GM12878 (cell line): ENCODE measurements around the gene TRIM71. TPM values are rescaled to one million over a fixed set of nuclear protein-coding genes. Genes with fewer than 3 reads are reported as not detected.

Experiments
- ATAC-seq: fragments of 200-7000 bp; cut with Tn5 transposase; 3 replicates; pipeline ENCODE4 v1.9.1; 2020; ENCODE audit warnings: mild to moderate bottlenecking, moderate library complexity
- BruUV-seq: library from RNA; stranded (reverse); fragments of 400-500 nt; replicated peaks from 2 replicates; lab custom pipeline; 2021; lab: Mats Ljungman, UMichigan
- CTCF ChIA-PET: fragments of 300-600 bp; sonication (Branson Sonifier 250); formaldehyde crosslinking; extraction: SDS; loops from one replicate; lab custom pipeline; 2021; ENCODE audit warnings: inconsistent platforms; lab: Yijun Ruan, JAX
- POLR2A ChIA-PET: fragments of 350-600 bp; formaldehyde crosslinking; extraction: SDS; loops from one replicate; lab custom pipeline; 2021; ENCODE audit warnings: inconsistent platforms; lab: Charles Lee
- RAD21 ChIA-PET: fragments of 300-600 bp; sonication (Branson Sonifier 250); formaldehyde crosslinking; loops from one replicate; lab custom pipeline; 2023; ENCODE audit warnings: antibody characterized with exemption; ENCODE audit not compliant: unreplicated experiment; lab: Charles Lee
- SMC1A ChIA-PET: fragments of 300-600 bp; sonication (Branson Sonifier 250); formaldehyde crosslinking; loops from one replicate; lab custom pipeline; 2023; ENCODE audit not compliant: unreplicated experiment, uncharacterized antibody; lab: Charles Lee
- DNase-seq: peaks from one replicate; pipeline ENCODE4 v3.0.0-alpha.2; 2011; ENCODE audit warnings: low read depth, low spot score
- FAIRE-seq: peaks from 3 replicates; lab custom pipeline; 2011; peaks lifted over from hg19 to GRCh38; lab: Jason Lieb, UNC
- H2AFZ ChIP-seq: 2 replicates; pipeline ENCODE4 v1.6.0; 2011; ENCODE audit warnings: low read depth, low read length, control low read depth; ENCODE audit not compliant: control insufficient read depth
- H3K27ac ChIP-seq: 2 replicates; pipeline ENCODE4 v1.5.1; 2011; ENCODE audit warnings: control low read depth; ENCODE audit not compliant: control insufficient read depth, insufficient read depth
- H3K27me3 ChIP-seq, 2 experiments: replicated peaks in 1 of 2; 2 replicates each; pipeline versions ENCODE4 v1.6.0 to v1.6.1; 2011; ENCODE audit warnings: low read length in 1 of 2; ENCODE audit not compliant: control insufficient read depth in 2 of 2, insufficient read depth in 2 of 2
- H3K36me3 ChIP-seq, 2 experiments: 2 replicates each; pipeline ENCODE4 v1.5.1; 2011; ENCODE audit warnings: low read length in 1 of 2; ENCODE audit not compliant: control insufficient read depth in 2 of 2, insufficient read depth in 2 of 2
- H3K4me1 ChIP-seq: 2 replicates; pipeline ENCODE4 v1.6.1; 2011; ENCODE audit warnings: mild to moderate bottlenecking, low read length, moderate library complexity, mixed read lengths; ENCODE audit not compliant: control insufficient read depth, insufficient read depth
- H3K4me2 ChIP-seq: 2 replicates; pipeline ENCODE4 v1.6.0; 2011; ENCODE audit warnings: control low read depth; ENCODE audit not compliant: control insufficient read depth, insufficient read depth
- H3K4me3 ChIP-seq: fragments of 200-600 bp; sonication (generic); 2 replicates; pipeline ENCODE4 v1.5.1; 2016
- H3K79me2 ChIP-seq: 2 replicates; pipeline ENCODE4 v1.6.0; 2011; ENCODE audit warnings: low read length; ENCODE audit not compliant: control insufficient read depth, insufficient read depth
- H3K9ac ChIP-seq: 2 replicates; pipeline ENCODE4 v1.8.0; 2011; ENCODE audit warnings: low read length, control low read depth, mixed read lengths; ENCODE audit not compliant: control insufficient read depth, insufficient read depth
- H3K9me3 ChIP-seq: replicated peaks from 3 replicates; pipeline ENCODE4 v1.5.1; 2011; ENCODE audit warnings: mild to moderate bottlenecking, low read length; ENCODE audit not compliant: control insufficient read depth, insufficient read depth
- H4K20me1 ChIP-seq: 2 replicates; pipeline ENCODE4 v1.6.0; 2011; ENCODE audit not compliant: control insufficient read depth, insufficient read depth
- ATF7 ChIP-seq: fragments of 450-650 bp; IDR thresholded peaks from 2 replicates; pipeline ENCODE4 v1.6.1; 2016; ENCODE audit warnings: low read depth, mild to moderate bottlenecking
- IKZF2 ChIP-seq, 2 experiments: fragments of 450-650 bp; IDR thresholded peaks; 2 replicates each; pipeline ENCODE4 v1.6.1; 2017; ENCODE audit warnings: mild to moderate bottlenecking in 2 of 2, moderate library complexity in 2 of 2
- PAX5 ChIP-seq: IDR thresholded peaks from 2 replicates; pipeline ENCODE4 v1.6.1; 2011; ENCODE audit warnings: low read depth, low read length, borderline replicate concordance
- POLR2A ChIP-seq: IDR thresholded peaks from 2 replicates; pipeline ENCODE4 v1.6.1; 2011; ENCODE audit warnings: low read depth, mild to moderate bottlenecking, low read length
- WGBS: methylation state at CpG from one replicate; pipeline ENCODE4 v1.1.6; 2016; ENCODE audit warnings: low lambda C conversion rate; ENCODE audit not compliant: insufficient replicate concordance, insufficient coverage; ENCODE audit errors: missing lambda C conversion rate; 5-methylcytosine and 5-hydroxymethylcytosine counted together
- in situ Hi-C: fragments of 300-500 bp; cut with MboI; formaldehyde crosslinking; loops from 9 replicates; pipeline ENCODE4 v1.14.3; 2018; ENCODE audit warnings: mixed read lengths
- intact Hi-C: fragments of 100-400 bp; cut with micrococcal nuclease; formaldehyde crosslinking; loops from one replicate; pipeline ENCODE4 v1.14.2; 2022; ENCODE audit not compliant: unreplicated experiment
- polyA plus RNA-seq, 11 experiments: library from polyadenylated mRNA; depleted of rRNA in 4 of 11; unstranded in 6 of 11; stranded (reverse) in 5 of 11; fragments of >200 nt; fragmentation: Nextera tagmentation in 4 of 11; fragmentation: Illumina TruSeq in 1 of 11; extraction: Ambion mirVana in 4 of 11; extraction: Trizol in 1 of 11; gene quantifications; 1 replicate in 1 of 11; 2 replicates in 10 of 11; pipeline versions ENCODE4 v1.2.1 to v1.2.3, GENCODE V29; 2011 to 2016; ENCODE audit warnings: inconsistent platforms in 2 of 11, missing spikeins in 2 of 11, low read depth in 1 of 11
- total RNA-seq, 4 experiments: library from RNA; depleted of rRNA in 3 of 4; stranded (reverse); fragments of >200 nt in 3 of 4; fragmentation: Illumina TruSeq in 1 of 4; extraction: Trizol in 1 of 4; gene quantifications; 2 replicates each; pipeline versions ENCODE4 v1.2.1 to v1.2.3, GENCODE V29; 2013 to 2021
- TF ChIP-seq, protein P1 (sequence below): fragments of 450-650 bp; formaldehyde crosslinking; IDR thresholded peaks from 2 replicates; pipeline ENCODE4 v1.4.0; 2020; ENCODE audit warnings: mild to moderate bottlenecking, moderate library complexity

TRIM71 gene
- total and polyA plus RNA-seq, 10 of the 15 experiments (the other 5 are each of a cell fraction or from before 2014, with no cell fraction given), result 0.02 to 1.8 (median 0.16) TPM

DNA sequence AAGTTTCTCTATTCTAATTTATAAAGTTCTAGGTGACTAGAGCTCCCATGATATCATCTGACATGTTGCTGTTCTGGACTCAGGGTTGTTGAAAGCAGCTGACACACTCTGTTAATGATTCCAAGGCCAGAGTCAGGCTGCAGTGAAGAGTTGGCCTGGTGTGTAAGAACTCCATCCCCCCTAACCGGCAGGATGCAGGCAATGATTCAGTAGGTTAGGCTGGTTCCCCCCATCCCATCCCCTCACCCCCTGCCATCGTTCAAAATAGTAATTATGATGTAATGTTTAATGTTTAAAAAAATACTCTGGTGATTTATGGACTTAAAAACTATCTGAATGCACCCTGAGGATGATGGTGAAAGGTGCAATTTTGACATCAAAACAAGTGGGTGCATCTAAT is 4.6 kb upstream of the TRIM71 start:
- H3K4me2 ChIP-seq, result no peak overlapping the region
- no peak for FAIRE-seq
- H3K4me1 ChIP-seq, result no peaks in the 10 kb centered on the region
- RAD21 ChIA-PET, result interaction anchor here (1.1 kb wide), 1 partner anchor 29 kb away, joined by 3 read pairs; no protein-coding TSS in a partner anchor
- no TSS peak for BruUV-seq
- in situ Hi-C loops, result no loop called here
- SMC1A ChIA-PET, result interaction anchor here (0.7 to 2.0 kb wide), 5 partner anchors 10 to 121 kb away, joined by 3 to 6 read pairs (median 4); no protein-coding TSS in a partner anchor
- 18% methylated on average over 2 of the region's 2 CpGs for WGBS
- CTCF ChIA-PET, result interaction anchor here (1.2 to 2.4 kb wide), 4 partner anchors 13 to 121 kb away, joined by 3 to 12 read pairs (median 4); no protein-coding TSS in a partner anchor
- H3K27ac ChIP-seq, result no peak overlapping the region
- peaks cover 7 to 11% of the 10 kb centered on the region in 2 experiments; a peak in 3 of 4 replicates for H3K27me3 ChIP-seq
- intact Hi-C loops, result loop anchor here (10.0 kb wide), 1 partner anchor 92 kb away; no protein-coding TSS in a partner anchor
- POLR2A ChIA-PET, result interaction anchor here (0.6 to 0.7 kb wide), 3 partner anchors 12 to 284 kb away, joined by 3 to 4 read pairs (median 3); partner anchors contain the start of genes GLB1 and TMPPE
- H4K20me1 ChIP-seq, result no peaks in the 10 kb centered on the region
- H3K9me3 ChIP-seq, result no peaks in the 10 kb centered on the region
- H3K79me2 ChIP-seq, result no peaks in the 10 kb centered on the region
- peak; percentile 60 for ATAC-seq
- no peak overlapping the region for H3K4me3 ChIP-seq
- no peaks in the 10 kb centered on the region; a peak in 1 of 4 replicates for H3K36me3 ChIP-seq
- no peak for TF ChIP-seq PAX5
- peak; percentile 59; the same call in 1 of the 2 replicates for TF ChIP-seq ATF7
- H3K9ac ChIP-seq, result no peak overlapping the region
- no peak overlapping the region for H2AFZ ChIP-seq
- DNase-seq, result peak; percentile 7

DNA sequence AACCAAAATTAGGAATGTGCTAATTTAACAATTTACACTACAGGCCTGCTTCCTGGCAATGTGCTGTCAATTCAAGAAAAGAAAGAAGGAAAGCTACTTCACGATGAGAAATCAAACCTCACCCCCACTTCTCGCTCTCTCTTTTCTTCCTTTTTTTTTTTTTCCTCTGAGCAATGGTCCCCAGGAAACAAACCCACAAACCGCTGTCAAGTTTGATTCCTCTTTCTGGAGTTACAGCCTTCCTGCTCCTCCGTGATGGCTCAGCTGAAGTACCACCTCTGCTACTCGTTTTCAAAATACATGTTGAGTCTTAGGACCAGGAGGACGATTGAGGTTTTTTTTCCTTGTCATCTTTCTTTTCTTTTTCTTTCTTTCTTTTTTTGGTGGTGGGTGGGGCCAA is 3.4 kb upstream of the TRIM71 start:
- in situ Hi-C loops, result no loop called here
- intact Hi-C loops, result loop anchor here (10.0 kb wide), 1 partner anchor 90 kb away; no protein-coding TSS in a partner anchor
- no peaks in the 10 kb centered on the region for H3K4me1 ChIP-seq
- no peak overlapping the region for H3K27ac ChIP-seq
- ChIA-PET CTCF (interaction anchor here (1.0 to 2.4 kb wide), 5 partner anchors 26 to 89 kb away, joined by 3 to 12 read pairs (median 4); no protein-coding TSS in a partner anchor), POLR2A (interaction anchor here (0.6 to 0.7 kb wide), 2 partner anchors 9 to 31 kb away, joined by 4 read pairs; no protein-coding TSS in a partner anchor), RAD21 (interaction anchor here (1.2 kb wide), 1 partner anchor 89 kb away, joined by 3 read pairs; no protein-coding TSS in a partner anchor), SMC1A (interaction anchor here (0.7 to 2.0 kb wide), 8 partner anchors 11 to 69 kb away, joined by 3 to 6 read pairs (median 4); no protein-coding TSS in a partner anchor)
- no peaks in the 10 kb centered on the region for H3K9me3 ChIP-seq
- H4K20me1 ChIP-seq, result no peaks in the 10 kb centered on the region
- H3K9ac ChIP-seq, result no peak overlapping the region
- BruUV-seq, result no TSS peak
- H3K36me3 ChIP-seq, result no peaks in the 10 kb centered on the region; a peak in 1 of 4 replicates
- H3K27me3 ChIP-seq, result peaks cover 13 to 14% of the 10 kb centered on the region in 2 experiments; a peak in 3 of 4 replicates
- no peaks in the 10 kb centered on the region for H3K79me2 ChIP-seq
- FAIRE-seq, result no peak
- ATAC-seq, result no peak
- no peak overlapping the region for H2AFZ ChIP-seq
- no peak overlapping the region for H3K4me2 ChIP-seq
- WGBS, result 0% methylated on average over 6 of the region's 6 CpGs
- H3K4me3 ChIP-seq, result no peak overlapping the region
- no peak for DNase-seq
- TF ChIP-seq POLR2A, result no peak
- peak in 1 of 2 experiments; percentile 37; a peak in 2 of 4 replicates for TF ChIP-seq IKZF2 (IDR thresholded peaks at IDR 0.05)
- TF ChIP-seq, protein P1, sequence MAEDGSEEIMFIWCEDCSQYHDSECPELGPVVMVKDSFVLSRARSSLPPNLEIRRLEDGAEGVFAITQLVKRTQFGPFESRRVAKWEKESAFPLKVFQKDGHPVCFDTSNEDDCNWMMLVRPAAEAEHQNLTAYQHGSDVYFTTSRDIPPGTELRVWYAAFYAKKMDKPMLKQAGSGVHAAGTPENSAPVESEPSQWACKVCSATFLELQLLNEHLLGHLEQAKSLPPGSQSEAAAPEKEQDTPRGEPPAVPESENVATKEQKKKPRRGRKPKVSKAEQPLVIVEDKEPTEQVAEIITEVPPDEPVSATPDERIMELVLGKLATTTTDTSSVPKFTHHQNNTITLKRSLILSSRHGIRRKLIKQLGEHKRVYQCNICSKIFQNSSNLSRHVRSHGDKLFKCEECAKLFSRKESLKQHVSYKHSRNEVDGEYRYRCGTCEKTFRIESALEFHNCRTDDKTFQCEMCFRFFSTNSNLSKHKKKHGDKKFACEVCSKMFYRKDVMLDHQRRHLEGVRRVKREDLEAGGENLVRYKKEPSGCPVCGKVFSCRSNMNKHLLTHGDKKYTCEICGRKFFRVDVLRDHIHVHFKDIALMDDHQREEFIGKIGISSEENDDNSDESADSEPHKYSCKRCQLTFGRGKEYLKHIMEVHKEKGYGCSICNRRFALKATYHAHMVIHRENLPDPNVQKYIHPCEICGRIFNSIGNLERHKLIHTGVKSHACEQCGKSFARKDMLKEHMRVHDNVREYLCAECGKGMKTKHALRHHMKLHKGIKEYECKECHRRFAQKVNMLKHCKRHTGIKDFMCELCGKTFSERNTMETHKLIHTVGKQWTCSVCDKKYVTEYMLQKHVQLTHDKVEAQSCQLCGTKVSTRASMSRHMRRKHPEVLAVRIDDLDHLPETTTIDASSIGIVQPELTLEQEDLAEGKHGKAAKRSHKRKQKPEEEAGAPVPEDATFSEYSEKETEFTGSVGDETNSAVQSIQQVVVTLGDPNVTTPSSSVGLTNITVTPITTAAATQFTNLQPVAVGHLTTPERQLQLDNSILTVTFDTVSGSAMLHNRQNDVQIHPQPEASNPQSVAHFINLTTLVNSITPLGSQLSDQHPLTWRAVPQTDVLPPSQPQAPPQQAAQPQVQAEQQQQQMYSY (CRISPR knock-in tag), result no peak
